Trophoblast cell (in vitro differentiated cells and primary cell): ENCODE data around the gene RLF.

Experiments
- DNase-seq, 2 donors: peaks; one replicate each; pipeline ENCODE4 v3.0.0-alpha.2; 2016
- H2AFZ ChIP-seq: 2 replicates; pipeline ENCODE4 v1.6.1; 2013; ENCODE audit warnings: low read length, moderate library complexity, mild to moderate bottlenecking; ENCODE audit not compliant: insufficient read depth, poor library complexity
- H2AK5ac ChIP-seq: 2 replicates; pipeline ENCODE4 v1.6.1; 2013; ENCODE audit warnings: mild to moderate bottlenecking, low read length
- H2BK120ac ChIP-seq: 2 replicates; pipeline ENCODE4 v1.6.1; 2013; ENCODE audit warnings: low read length, mild to moderate bottlenecking, moderate library complexity; ENCODE audit not compliant: insufficient read depth, poor library complexity
- H2BK12ac ChIP-seq: 2 replicates; pipeline ENCODE4 v1.6.1; 2013; ENCODE audit warnings: mild to moderate bottlenecking, low read length, moderate library complexity
- H2BK5ac ChIP-seq: 2 replicates; pipeline ENCODE4 v1.6.1; 2013; ENCODE audit warnings: low read length, low read depth, moderate library complexity, mild to moderate bottlenecking; ENCODE audit not compliant: poor library complexity
- H3K14ac ChIP-seq: 2 replicates; pipeline ENCODE4 v1.6.1; 2013; ENCODE audit warnings: mild to moderate bottlenecking, low read length
- H3K18ac ChIP-seq: 2 replicates; pipeline ENCODE4 v1.6.1; 2013; ENCODE audit warnings: mild to moderate bottlenecking, low read length
- H3K23ac ChIP-seq: 2 replicates; pipeline ENCODE4 v1.6.1; 2013; ENCODE audit warnings: low read length
- H3K27ac ChIP-seq: 2 replicates; pipeline ENCODE4 v1.5.1; 2013; ENCODE audit warnings: low read depth, mild to moderate bottlenecking, inconsistent platforms, low read length, moderate library complexity
- H3K27me3 ChIP-seq: 2 replicates; pipeline ENCODE4 v1.6.1; 2013; ENCODE audit warnings: inconsistent platforms, mild to moderate bottlenecking, low read length, moderate library complexity; ENCODE audit not compliant: insufficient read depth
- H3K36me3 ChIP-seq, 2 experiments: 1 replicate in 1 of 2; 2 replicates in 1 of 2; pipeline ENCODE4 v1.6.1; 2013; ENCODE audit warnings: low read length in 2 of 2, mild to moderate bottlenecking in 2 of 2, moderate library complexity in 1 of 2; ENCODE audit not compliant: insufficient read depth in 2 of 2, control insufficient read depth in 1 of 2
- H3K4ac ChIP-seq: 2 replicates; pipeline ENCODE4 v1.6.1; 2013; ENCODE audit warnings: low read depth, mild to moderate bottlenecking, low read length, moderate library complexity
- H3K4me1 ChIP-seq, 2 experiments: 1 replicate in 1 of 2; 2 replicates in 1 of 2; pipeline ENCODE4 v1.6.1; 2013; ENCODE audit warnings: low read length in 2 of 2, mild to moderate bottlenecking in 2 of 2, moderate library complexity in 1 of 2; ENCODE audit not compliant: insufficient read depth in 2 of 2, control insufficient read depth in 1 of 2
- H3K4me2 ChIP-seq: 2 replicates; pipeline ENCODE4 v1.6.1; 2013; ENCODE audit warnings: inconsistent platforms, mild to moderate bottlenecking, low read length, moderate library complexity
- H3K4me3 ChIP-seq: 2 replicates; pipeline ENCODE4 v1.5.1; 2013; ENCODE audit warnings: mild to moderate bottlenecking, low read depth, low read length, inconsistent platforms
- H3K79me1 ChIP-seq: one replicate; pipeline ENCODE4 v1.6.1; 2013; ENCODE audit warnings: low read length
- H3K79me2 ChIP-seq: 2 replicates; pipeline ENCODE4 v1.6.1; 2013; ENCODE audit warnings: low read length, mild to moderate bottlenecking; ENCODE audit not compliant: control insufficient read depth, insufficient read depth, poor library complexity
- H3K9ac ChIP-seq: 2 replicates; pipeline ENCODE4 v1.6.1; 2013; ENCODE audit warnings: mild to moderate bottlenecking, low read length
- H3K9me3 ChIP-seq: 2 replicates; pipeline ENCODE4 v1.6.1; 2013; ENCODE audit warnings: low read depth, mild to moderate bottlenecking, control low read depth, inconsistent platforms, low read length; ENCODE audit not compliant: insufficient read depth
- H4K12ac ChIP-seq: 2 replicates; pipeline ENCODE4 v1.6.1; 2013; ENCODE audit warnings: low read depth, mild to moderate bottlenecking, low read length, moderate library complexity
- H4K8ac ChIP-seq: 2 replicates; pipeline ENCODE4 v1.6.1; 2013; ENCODE audit warnings: low read depth, mild to moderate bottlenecking, low read length, moderate library complexity
- H4K91ac ChIP-seq: one replicate; pipeline ENCODE4 v1.6.1; 2013; ENCODE audit warnings: low read depth, mild to moderate bottlenecking, low read length, moderate library complexity
- WGBS: extraction: QIAGEN DNeasy Blood & Tissue Kit; methylation state at CpG from one replicate; pipeline ENCODE4 v1.1.7; 2013; ENCODE audit warnings: missing lambda C conversion rate; ENCODE audit not compliant: insufficient read length, insufficient coverage; ENCODE audit errors: extremely low coverage; 5-methylcytosine and 5-hydroxymethylcytosine counted together

The RLF gene

DNA sequence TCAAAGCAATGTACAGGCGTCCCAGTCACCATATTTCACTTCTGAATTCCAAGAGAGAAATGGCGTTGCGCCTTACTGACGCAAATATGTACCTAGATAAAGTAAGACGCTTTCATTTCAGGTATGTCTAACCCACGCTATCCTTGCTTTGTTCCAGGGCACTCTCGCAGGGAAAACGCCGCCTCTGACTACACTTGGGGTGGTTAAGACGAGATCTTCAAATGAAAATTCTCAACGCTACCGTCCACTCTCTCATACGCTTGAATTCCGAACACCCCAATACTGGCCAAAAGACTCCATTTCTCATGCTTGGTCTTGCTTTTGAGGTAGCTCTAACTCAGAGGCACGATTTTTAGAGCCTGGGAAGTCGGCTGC, 96.1 kb downstream of the RLF start:
- Histone ChIP-seq H2BK5ac (peak overlapping the region; percentile 60), H3K4me1 (no peaks in the 10 kb centered on the region), H4K91ac (peak overlapping the region; percentile 53), H3K4ac (peak overlapping the region; percentile 41), H3K9me3 (no peaks in the 10 kb centered on the region), H3K14ac (peak overlapping the region; percentile 63), H3K9ac (peak overlapping the region; percentile 99), H3K79me1 (peaks cover 9% of the 10 kb centered on the region), H3K4me2 (peak overlapping the region; percentile 62), H3K27me3 (no peaks in the 10 kb centered on the region), H2AFZ (peak overlapping the region; percentile 85), H3K23ac (no peak overlapping the region), H3K36me3 (peaks cover 13% of the 10 kb centered on the region in 2 experiments), H4K8ac (peak overlapping the region; percentile 96), H3K79me2 (peaks cover 7% of the 10 kb centered on the region), H3K27ac (peak overlapping the region; percentile 93), H2BK12ac (no peak overlapping the region), H4K12ac (peak overlapping the region; percentile 66), H3K18ac (peak overlapping the region; percentile 34), H2AK5ac (no peak overlapping the region), H3K4me3 (peak overlapping the region; percentile 84), H2BK120ac (peak overlapping the region; percentile 21)
- DNase-seq, result peak; percentile 19 to 71
- no CpG with 5 or more reads among the region's 16 CpGs for WGBS

DNA sequence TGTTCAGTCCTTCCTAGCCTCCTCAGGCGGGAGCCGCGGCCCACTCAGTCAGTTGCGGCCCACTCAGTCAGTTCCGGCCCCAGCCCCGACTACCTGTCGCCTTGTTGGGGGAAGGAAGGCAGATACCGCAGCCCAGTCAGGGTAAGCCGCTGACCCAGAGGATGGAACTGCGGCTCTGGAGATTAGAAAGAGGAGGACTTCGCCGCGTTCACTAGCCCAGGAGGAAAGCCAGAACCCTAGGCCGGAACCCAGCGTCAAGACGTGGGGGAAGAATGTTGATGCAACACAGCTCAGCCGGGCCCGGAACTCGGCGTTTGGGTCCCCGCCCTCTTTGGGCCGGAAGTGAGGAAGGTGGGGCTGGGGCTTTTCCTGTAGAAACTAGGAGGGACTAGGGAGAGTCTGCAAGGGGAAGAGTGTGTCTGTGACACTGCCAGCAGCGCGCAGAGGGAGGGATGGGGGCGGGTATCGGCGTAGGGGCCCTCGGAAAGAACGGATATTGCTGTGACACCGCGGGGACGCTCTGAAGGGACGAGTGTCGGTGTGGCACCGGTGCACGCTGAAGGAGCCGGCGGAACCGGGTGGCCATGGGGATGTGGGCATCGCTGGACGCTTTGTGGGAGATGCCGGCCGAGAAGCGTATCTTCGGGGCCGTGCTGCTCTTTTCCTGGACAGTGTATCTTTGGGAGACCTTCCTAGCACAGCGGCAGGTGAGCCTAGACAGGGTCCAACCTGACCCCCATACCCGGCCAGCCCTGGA, 96.7 kb downstream of the RLF start, which contains the start of gene ZMPSTE24:
TSS of gene ZMPSTE24 (plus strand) at position 549 of the 757 bp plus-strand sequence. CDS start at position 585, 36 bp downstream.
- Histone ChIP-seq H3K4ac (peak within 1 kb of the TSS; percentile 41), H2BK12ac (no peak within 1 kb of the TSS), H3K4me3 (peak within 1 kb of the TSS; percentile 96), H3K4me1 (no peaks in the 10 kb centered on the region), H3K9me3 (no peaks in the 10 kb centered on the region), H3K9ac (peak within 1 kb of the TSS; percentile 99), H3K27ac (peak within 1 kb of the TSS; percentile 93), H3K79me1 (peaks cover 9% of the 10 kb centered on the region), H3K18ac (peak within 1 kb of the TSS; percentile 60), H3K4me2 (peak within 1 kb of the TSS; percentile 62), H4K12ac (peak within 1 kb of the TSS; percentile 66), H3K36me3 (peaks cover 13% of the 10 kb centered on the region in 2 experiments), H2AFZ (peak within 1 kb of the TSS; percentile 85), H2AK5ac (no peak within 1 kb of the TSS), H3K14ac (peak within 1 kb of the TSS; percentile 63), H4K8ac (peak within 1 kb of the TSS; percentile 96), H4K91ac (peak within 1 kb of the TSS; percentile 53), H2BK120ac (peak within 1 kb of the TSS; percentile 21), H3K27me3 (no peaks in the 10 kb centered on the region), H3K23ac (no peak within 1 kb of the TSS), H2BK5ac (peak within 1 kb of the TSS; percentile 60), H3K79me2 (peaks cover 7% of the 10 kb centered on the region)
- no CpG with 5 or more reads among the region's 48 CpGs for WGBS
- peak; percentile 94 to 97 for DNase-seq

DNA sequence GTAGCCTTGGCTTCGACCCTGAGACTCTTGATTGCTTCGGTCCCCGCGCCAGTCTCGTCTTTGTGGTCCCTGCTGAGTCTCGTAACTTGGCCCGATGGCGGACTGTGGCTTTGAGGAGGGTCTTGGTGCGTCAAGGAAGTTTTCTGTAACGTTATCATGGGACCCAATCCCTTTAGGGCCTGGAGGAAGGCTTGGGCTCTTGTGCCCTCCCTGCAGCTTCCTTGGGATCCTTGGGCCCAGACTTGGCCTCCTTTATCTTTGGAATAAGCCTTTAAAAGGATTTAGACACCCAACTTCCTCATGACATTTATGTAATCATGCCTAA, 97.2 kb downstream of the RLF start:
- H2BK120ac ChIP-seq, result no peak overlapping the region
- peak overlapping the region; percentile 30 for H3K14ac ChIP-seq
- peak overlapping the region; percentile 96 for H3K4me3 ChIP-seq
- DNase-seq, result peak in 1 of 2 donors; percentile 27
- H3K79me2 ChIP-seq, result peaks cover 7% of the 10 kb centered on the region
- H3K18ac ChIP-seq, result peak overlapping the region; percentile 20
- no CpG with 5 or more reads among the region's 10 CpGs for WGBS
- peak overlapping the region; percentile 42 for H3K27ac ChIP-seq
- no peak overlapping the region for H2BK12ac ChIP-seq
- no peaks in the 10 kb centered on the region for H3K4me1 ChIP-seq
- peaks cover 9% of the 10 kb centered on the region for H3K79me1 ChIP-seq
- no peaks in the 10 kb centered on the region for H3K27me3 ChIP-seq
- H2AK5ac ChIP-seq, result no peak overlapping the region
- peak overlapping the region; percentile 76 for H4K8ac ChIP-seq
- no peak overlapping the region for H3K23ac ChIP-seq
- H3K4me2 ChIP-seq, result peak overlapping the region; percentile 59
- H4K91ac ChIP-seq, result peak overlapping the region; percentile 15
- H2AFZ ChIP-seq, result peak overlapping the region; percentile 19
- H3K4ac ChIP-seq, result peak overlapping the region; percentile 21
- peak overlapping the region; percentile 91 for H3K9ac ChIP-seq
- peak overlapping the region; percentile 1 for H2BK5ac ChIP-seq
- peaks cover 13% of the 10 kb centered on the region in 2 experiments for H3K36me3 ChIP-seq
- peak overlapping the region; percentile 38 for H4K12ac ChIP-seq
- H3K9me3 ChIP-seq, result no peaks in the 10 kb centered on the region

DNA sequence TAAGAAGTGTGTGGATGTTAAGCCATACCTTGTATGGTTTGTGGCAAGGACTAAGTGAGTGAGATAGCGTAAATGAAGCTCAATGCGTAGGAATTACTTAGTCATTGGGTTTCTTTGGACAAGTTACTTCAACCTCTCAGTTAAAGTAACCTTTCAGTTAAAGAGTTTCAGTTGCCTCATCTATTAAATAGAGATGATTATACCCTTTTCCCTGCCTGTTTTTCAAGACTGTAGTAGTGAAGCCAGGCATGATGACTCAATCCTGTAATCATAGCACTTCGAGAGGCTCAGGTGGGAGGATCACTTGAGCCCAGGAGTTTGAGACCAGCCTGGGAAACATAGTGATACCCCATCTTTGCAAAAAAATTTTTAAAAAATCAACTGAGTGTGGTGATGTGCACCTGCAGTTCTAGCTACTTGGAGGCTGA, 103.2 kb downstream of the RLF start:
- WGBS, result no CpG with 5 or more reads among the region's 3 CpGs
- H3K4me1 ChIP-seq, result no peaks in the 10 kb centered on the region
- no peak overlapping the region for H3K27ac ChIP-seq
- H2BK120ac ChIP-seq, result no peak overlapping the region
- DNase-seq, result no peak
- H4K12ac ChIP-seq, result no peak overlapping the region
- H3K9me3 ChIP-seq, result no peaks in the 10 kb centered on the region
- H3K4ac ChIP-seq, result no peak overlapping the region
- H3K79me1 ChIP-seq, result no peaks in the 10 kb centered on the region
- no peak overlapping the region for H3K14ac ChIP-seq
- peaks cover 26 to 27% of the 10 kb centered on the region in 2 experiments for H3K36me3 ChIP-seq
- no peak overlapping the region for H3K18ac ChIP-seq
- H3K4me3 ChIP-seq, result no peak overlapping the region
- no peak overlapping the region for H2AK5ac ChIP-seq
- no peaks in the 10 kb centered on the region for H3K27me3 ChIP-seq
- no peak overlapping the region for H2BK12ac ChIP-seq
- H3K79me2 ChIP-seq, result no peaks in the 10 kb centered on the region
- no peak overlapping the region for H4K91ac ChIP-seq
- H2BK5ac ChIP-seq, result no peak overlapping the region
- no peak overlapping the region for H4K8ac ChIP-seq
- no peak overlapping the region for H3K4me2 ChIP-seq
- no peak overlapping the region for H3K23ac ChIP-seq
- no peak overlapping the region for H3K9ac ChIP-seq
- H2AFZ ChIP-seq, result no peak overlapping the region
